MM.1S (cell line): ENCODE data around the gene POLD2.

ENCODE experiments used
- DNase-seq: peaks from one replicate; pipeline ENCODE4 v3.0.0-alpha.2; 2015
- H2AFZ ChIP-seq: fragments of 300-600 bp; sonication (generic); 2 replicates; pipeline ENCODE4 v1.6.0; 2016; ENCODE audit warnings: antibody characterized with exemption, low read length
- H3F3A ChIP-seq: fragments of 300-600 bp; sonication (generic); 2 replicates; pipeline ENCODE4 v1.6.1; 2016; ENCODE audit warnings: mild to moderate bottlenecking, antibody characterized with exemption, low read length, moderate library complexity, mixed read lengths; ENCODE audit not compliant: insufficient read depth
- H3K27ac ChIP-seq: fragments of 300-600 bp; sonication (generic); 2 replicates; pipeline ENCODE4 v1.5.1; 2016; ENCODE audit warnings: mild to moderate bottlenecking, low read length
- H3K27me3 ChIP-seq: fragments of 300-600 bp; sonication (generic); replicated peaks from 2 replicates; pipeline ENCODE4 v1.6.0; 2016; ENCODE audit warnings: low read length; ENCODE audit not compliant: insufficient read depth
- H3K36me3 ChIP-seq: fragments of 300-600 bp; sonication (generic); replicated peaks from 2 replicates; pipeline ENCODE4 v1.6.1; 2016; ENCODE audit warnings: mild to moderate bottlenecking, low read length, mixed read lengths; ENCODE audit not compliant: insufficient read depth
- H3K4me1 ChIP-seq: fragments of 300-600 bp; sonication (generic); 2 replicates; pipeline ENCODE4 v1.6.1; 2016; ENCODE audit warnings: low read length, mixed read lengths
- H3K4me2 ChIP-seq: fragments of 300-600 bp; sonication (generic); 2 replicates; pipeline ENCODE4 v1.6.0; 2016; ENCODE audit warnings: low read depth, low read length
- H3K4me3 ChIP-seq: fragments of 300-600 bp; sonication (generic); 2 replicates; pipeline ENCODE4 v1.5.1; 2016; ENCODE audit warnings: low read length, mixed read lengths
- H3K79me2 ChIP-seq: fragments of 300-600 bp; sonication (generic); 2 replicates; pipeline ENCODE4 v1.6.1; 2016; ENCODE audit warnings: mixed run types, low read length, mixed read lengths
- H3K9ac ChIP-seq: fragments of 300-600 bp; sonication (generic); 2 replicates; pipeline ENCODE4 v1.6.1; 2016; ENCODE audit warnings: low read length, mixed read lengths
- H3K9me2 ChIP-seq: fragments of 300-600 bp; sonication (generic); replicated peaks from 2 replicates; pipeline ENCODE4 v1.6.1; 2016; ENCODE audit warnings: mild to moderate bottlenecking, low read length, mixed read lengths; ENCODE audit not compliant: insufficient read depth
- H3K9me3 ChIP-seq: fragments of 300-600 bp; sonication (generic); replicated peaks from 2 replicates; pipeline ENCODE4 v1.6.1; 2016; ENCODE audit warnings: mild to moderate bottlenecking, low read length, mixed read lengths; ENCODE audit not compliant: insufficient read depth
- H4K20me1 ChIP-seq: fragments of 300-600 bp; sonication (generic); 2 replicates; pipeline ENCODE4 v1.6.1; 2016; ENCODE audit warnings: mild to moderate bottlenecking, low read length, moderate library complexity, mixed read lengths; ENCODE audit not compliant: insufficient read depth
- CTCF ChIP-seq: fragments of 300-600 bp; sonication (generic); IDR thresholded peaks from 2 replicates; pipeline ENCODE4 v1.5.1; 2016; ENCODE audit warnings: antibody characterized with exemption, low read length, mixed read lengths
- EZH2 ChIP-seq: fragments of 300-600 bp; sonication (generic); optimal IDR thresholded peaks from 2 replicates; pipeline ENCODE3; 2017; ENCODE audit warnings: low read depth, mild to moderate bottlenecking, antibody characterized with exemption, low read length, mixed read lengths
- EZH2phosphoT487 ChIP-seq: fragments of 300-600 bp; sonication (generic); IDR thresholded peaks from 2 replicates; pipeline ENCODE4 v1.6.1; 2018; ENCODE audit warnings: antibody characterized with exemption, low read length

Gene POLD2

GRCh38 chr7:44144426-44144967 is 21.1 kb upstream of the POLD2 start:
- Histone ChIP-seq H3K27me3 (0 out of 2 replicates have a peak, but pooled peaks cover 6% of the 10 kb centered on the region), H3K27ac (no peak overlapping the region), H3K9me3 (no peaks in the 10 kb centered on the region), H3K4me1 (no peaks in the 10 kb centered on the region), H3K79me2 (no peaks in the 10 kb centered on the region), H3K36me3 (no peaks in the 10 kb centered on the region), H3K9ac (no peak overlapping the region), H3K4me2 (no peak overlapping the region), H4K20me1 (no peaks in the 10 kb centered on the region), H3F3A (no peaks in the 10 kb centered on the region), H3K9me2 (no peaks in the 10 kb centered on the region), H3K4me3 (no peak overlapping the region), H2AFZ (no peak overlapping the region)
- TF ChIP-seq EZH2: no peak
- TF ChIP-seq EZH2phosphoT487: no peak
- no peak for TF ChIP-seq CTCF
- no peak for DNase-seq

- Histone ChIP-seq H3K27ac (no peak overlapping the region), H3K79me2 (no peaks in the 10 kb centered on the region), H3K27me3 (0 out of 2 replicates have a peak, but pooled peaks cover 6% of the 10 kb centered on the region), H3K4me3 (no peak overlapping the region), H2AFZ (no peak overlapping the region), H3K9ac (no peak overlapping the region), H3K36me3 (no peaks in the 10 kb centered on the region), H3K4me2 (no peak overlapping the region), H3K4me1 (no peaks in the 10 kb centered on the region), H4K20me1 (no peaks in the 10 kb centered on the region), H3F3A (no peaks in the 10 kb centered on the region), H3K9me2 (no peaks in the 10 kb centered on the region), H3K9me3 (no peaks in the 10 kb centered on the region)
- TF ChIP-seq EZH2: no peak
- TF ChIP-seq EZH2phosphoT487: no peak
- no peak for DNase-seq
Observed at GRCh38 chr7:44143646-44144250, 20.4 kb upstream of the POLD2 start.

- no peak for DNase-seq
- H3K4me2 ChIP-seq: no peak overlapping the region
- H2AFZ ChIP-seq: no peak overlapping the region
- no peaks in the 10 kb centered on the region for H3K36me3 ChIP-seq
- H3F3A ChIP-seq: no peaks in the 10 kb centered on the region
- H3K9ac ChIP-seq: no peak overlapping the region
- H4K20me1 ChIP-seq: no peaks in the 10 kb centered on the region
- H3K79me2 ChIP-seq: no peaks in the 10 kb centered on the region
- TF ChIP-seq CTCF (no peak), EZH2 (no peak), EZH2phosphoT487 (no peak)
- 0 out of 2 replicates have a peak, but pooled peaks cover 6% of the 10 kb centered on the region for H3K27me3 ChIP-seq
- H3K9me2 ChIP-seq: no peaks in the 10 kb centered on the region
- H3K4me3 ChIP-seq: no peak overlapping the region
- H3K4me1 ChIP-seq: no peaks in the 10 kb centered on the region
- H3K27ac ChIP-seq: no peak overlapping the region
- H3K9me3 ChIP-seq: no peaks in the 10 kb centered on the region
Observed at GRCh38 chr7:44142028-44142427, 18.7 kb upstream of the POLD2 start.
